HG03039 (cell line): ENCODE data around the gene CCDC88A.
"Not testable (repeated sequence)": the region's sequence is repeated elsewhere in the genome, so short reads cannot be mapped to it uniquely, and the experiment has no call there.

Experiments used
- ATAC-seq: cut with Tn5 transposase; IDR thresholded peaks from one replicate; pipeline ENCODE4 v1.9.1; 2021; ENCODE audit warnings: mild to moderate bottlenecking, moderate library complexity; ENCODE audit not compliant: unreplicated experiment

CCDC88A gene

GRCh38 chr2:55241582-55241981, 178.1 kb downstream of the CCDC88A start:
- ATAC-seq: not testable (repeated sequence)

GRCh38 chr2:55239656-55240222, 179.9 kb downstream of the CCDC88A start:
- no peak for ATAC-seq
